ENCODE data around the gene CCDC148. TPM values are rescaled to one million over a fixed set of nuclear protein-coding genes. Genes with fewer than 3 reads are reported as not detected.

CCDC148 gene
- total RNA-seq, 1 experiment from 2014 or later, result 0.46 TPM

- no peak for DNase-seq (ENCODE audit: low read depth)
Measured at GRCh38 chr2:158432117-158432516, 24.4 kb downstream of the CCDC148 start.

- DNase-seq (ENCODE audit: low read depth), result peak; percentile 7
Measured at GRCh38 chr2:158414538-158414937, 42.0 kb downstream of the CCDC148 start.

- DNase-seq (ENCODE audit: low read depth), result no peak
Measured at GRCh38 chr2:158413581-158413980, 43.0 kb downstream of the CCDC148 start.

- DNase-seq (ENCODE audit: low read depth), result no peak
Measured at GRCh38 chr2:158412206-158412605, 44.3 kb downstream of the CCDC148 start.

- DNase-seq (ENCODE audit: low read depth), result no peak
Measured at GRCh38 chr2:158411748-158412147, 44.8 kb downstream of the CCDC148 start.

- no peak for DNase-seq (ENCODE audit: low read depth)
Measured at GRCh38 chr2:158410132-158410531, 46.4 kb downstream of the CCDC148 start.

GRCh38 chr2:158407031-158407430 is 49.5 kb downstream of the CCDC148 start:
- no peak for DNase-seq (ENCODE audit: low read depth)

GRCh38 chr2:158405341-158405740 is 51.2 kb downstream of the CCDC148 start:
- DNase-seq (ENCODE audit: low read depth), result no peak

- DNase-seq (ENCODE audit: low read depth), result no peak
Measured at GRCh38 chr2:158403237-158403636, 53.3 kb downstream of the CCDC148 start.

- DNase-seq (ENCODE audit: low read depth), result no peak
Measured at GRCh38 chr2:158402665-158403064, 53.9 kb downstream of the CCDC148 start.

GRCh38 chr2:158395166-158395565 is 61.4 kb downstream of the CCDC148 start:
- peak; percentile 60 for DNase-seq (ENCODE audit: low read depth)

GRCh38 chr2:158394453-158394852 is 62.1 kb downstream of the CCDC148 start:
- DNase-seq (ENCODE audit: low read depth), result peak; percentile 28

GRCh38 chr2:158393886-158394285 is 62.7 kb downstream of the CCDC148 start:
- no peak for DNase-seq (ENCODE audit: low read depth)

- no peak for DNase-seq (ENCODE audit: low read depth)
Measured at GRCh38 chr2:158392687-158393086, 63.9 kb downstream of the CCDC148 start.

- DNase-seq (ENCODE audit: low read depth), result peak; percentile 59
Measured at GRCh38 chr2:158391876-158392275, 64.7 kb downstream of the CCDC148 start.

- no peak for DNase-seq (ENCODE audit: low read depth)
Measured at GRCh38 chr2:158391361-158391760, 65.2 kb downstream of the CCDC148 start.

- DNase-seq (ENCODE audit: low read depth), result no peak
Measured at GRCh38 chr2:158388159-158388558, 68.4 kb downstream of the CCDC148 start.

GRCh38 chr2:158385646-158386045 is 70.9 kb downstream of the CCDC148 start:
- no peak for DNase-seq (ENCODE audit: low read depth)

GRCh38 chr2:158381978-158382377 is 74.6 kb downstream of the CCDC148 start:
- DNase-seq (ENCODE audit: low read depth), result no peak

- DNase-seq (ENCODE audit: low read depth), result no peak
Measured at GRCh38 chr2:158381205-158381604, 75.3 kb downstream of the CCDC148 start.

- DNase-seq (ENCODE audit: low read depth), result no peak
Measured at GRCh38 chr2:158380746-158381145, 75.8 kb downstream of the CCDC148 start.

GRCh38 chr2:158378926-158379325 is 77.6 kb downstream of the CCDC148 start:
- DNase-seq (ENCODE audit: low read depth), result no peak

- no peak for DNase-seq (ENCODE audit: low read depth)
Measured at GRCh38 chr2:158366342-158366741, 90.2 kb downstream of the CCDC148 start.

GRCh38 chr2:158359846-158360245 is 96.7 kb downstream of the CCDC148 start:
- DNase-seq (ENCODE audit: low read depth), result peak; percentile 77

GRCh38 chr2:158357699-158358098 is 98.9 kb downstream of the CCDC148 start:
- no peak for DNase-seq (ENCODE audit: low read depth)
